PC-9 (cell line): ENCODE measurements around the gene PDE4D.

Source experiments
- CTCF ChIP-seq: fragments of 200-600 bp; sonication (generic); conservative IDR thresholded peaks from 2 replicates; pipeline ENCODE4 v1.6.1; 2017; ENCODE audit warnings: mixed run types, antibody characterized with exemption, mild to moderate bottlenecking, moderate library complexity
- EZH2 ChIP-seq: fragments of 200-600 bp; sonication (generic); IDR thresholded peaks from 2 replicates; pipeline ENCODE4 v1.8.0; 2017; ENCODE audit warnings: antibody characterized with exemption, low read depth

- TF ChIP-seq CTCF (no peak), EZH2 (no peak)
These were observed 715.5 kb downstream of the PDE4D start for GRCh38 chr5:59178071-59178470.
